ENCODE results near the gene TEX2. TPM values are rescaled to one million over a fixed set of nuclear protein-coding genes. Genes with fewer than 3 reads are reported as not detected.

The TEX2 gene
- total RNA-seq, 2 donors from 2014 or later: 9.4 to 14.9 TPM

GRCh38 chr17:64120159-64120810 lies 142.8 kb downstream of the TEX2 start:
- Mint-ChIP-seq H3K4me1 (peaks cover 56% of the 10 kb centered on the region), H3K27ac (peak overlapping the region; percentile 96), H3K27me3 (no peaks in the 10 kb centered on the region), H3K9me3 (no peaks in the 10 kb centered on the region), H3K36me3 (ENCODE audit: low read depth) (peaks cover 82% of the 10 kb centered on the region), H3K4me3 (peak overlapping the region; percentile 98)
- peak; percentile 75 for ATAC-seq (replicated peaks)

- no peak for ATAC-seq (replicated peaks)
- peak overlapping the region; percentile 86 for H3K4me3 Mint-ChIP-seq
- H3K27ac Mint-ChIP-seq: peak overlapping the region; percentile 79
- H3K9me3 Mint-ChIP-seq: no peaks in the 10 kb centered on the region
- H3K36me3 Mint-ChIP-seq (ENCODE audit: low read depth): peaks cover 81% of the 10 kb centered on the region
- H3K27me3 Mint-ChIP-seq: no peaks in the 10 kb centered on the region
- peaks cover 49% of the 10 kb centered on the region for H3K4me1 Mint-ChIP-seq
Observed at GRCh38 chr17:64117981-64118979, 144.8 kb downstream of the TEX2 start.

- H3K27ac Mint-ChIP-seq: peak overlapping the region; percentile 95
- peak; percentile 54 for ATAC-seq (replicated peaks)
- no peaks in the 10 kb centered on the region for H3K27me3 Mint-ChIP-seq
- peak overlapping the region; percentile 86 for H3K4me3 Mint-ChIP-seq
- peaks cover 81% of the 10 kb centered on the region for H3K36me3 Mint-ChIP-seq (ENCODE audit: low read depth)
- no peaks in the 10 kb centered on the region for H3K9me3 Mint-ChIP-seq
- peaks cover 43% of the 10 kb centered on the region for H3K4me1 Mint-ChIP-seq
Observed at GRCh38 chr17:64115822-64116534, 147.1 kb downstream of the TEX2 start.

GRCh38 chr17:64115043-64115698 lies 147.9 kb downstream of the TEX2 start:
- H3K4me1 Mint-ChIP-seq: peaks cover 44% of the 10 kb centered on the region
- peak overlapping the region; percentile 86 for H3K4me3 Mint-ChIP-seq
- H3K36me3 Mint-ChIP-seq (ENCODE audit: low read depth): peaks cover 80% of the 10 kb centered on the region
- peak overlapping the region; percentile 95 for H3K27ac Mint-ChIP-seq
- no peak for ATAC-seq (replicated peaks)
- H3K9me3 Mint-ChIP-seq: no peaks in the 10 kb centered on the region
- no peaks in the 10 kb centered on the region for H3K27me3 Mint-ChIP-seq

- Mint-ChIP-seq H3K4me3 (no peak overlapping the region), H3K27ac (peak overlapping the region; percentile 69), H3K27me3 (no peaks in the 10 kb centered on the region), H3K36me3 (ENCODE audit: low read depth) (peaks cover 86% of the 10 kb centered on the region), H3K4me1 (peaks cover 55% of the 10 kb centered on the region), H3K9me3 (no peaks in the 10 kb centered on the region)
- no peak for ATAC-seq (replicated peaks)
Observed at GRCh38 chr17:64113006-64113405, 150.1 kb downstream of the TEX2 start.

- ATAC-seq (replicated peaks): no peak
- H3K9me3 Mint-ChIP-seq: no peaks in the 10 kb centered on the region
- H3K4me1 Mint-ChIP-seq: peaks cover 62% of the 10 kb centered on the region
- no peak overlapping the region for H3K4me3 Mint-ChIP-seq
- H3K27ac Mint-ChIP-seq: peak overlapping the region; percentile 69
- H3K36me3 Mint-ChIP-seq (ENCODE audit: low read depth): peaks cover 77% of the 10 kb centered on the region
- H3K27me3 Mint-ChIP-seq: no peaks in the 10 kb centered on the region
Observed at GRCh38 chr17:64111831-64112230, 151.2 kb downstream of the TEX2 start.

- no peaks in the 10 kb centered on the region for H3K9me3 Mint-ChIP-seq
- no peak for ATAC-seq (replicated peaks)
- peak overlapping the region; percentile 63 for H3K27ac Mint-ChIP-seq
- peak overlapping the region; percentile 23 for H3K4me3 Mint-ChIP-seq
- H3K36me3 Mint-ChIP-seq (ENCODE audit: low read depth): peaks cover 65% of the 10 kb centered on the region
- H3K27me3 Mint-ChIP-seq: no peaks in the 10 kb centered on the region
- H3K4me1 Mint-ChIP-seq: peaks cover 64% of the 10 kb centered on the region
Observed at GRCh38 chr17:64110379-64111152, 152.5 kb downstream of the TEX2 start.

GRCh38 chr17:64109400-64109799 lies 153.7 kb downstream of the TEX2 start:
- H3K27ac Mint-ChIP-seq: peak overlapping the region; percentile 68
- peaks cover 58% of the 10 kb centered on the region for H3K36me3 Mint-ChIP-seq (ENCODE audit: low read depth)
- H3K4me3 Mint-ChIP-seq: peak overlapping the region; percentile 61
- H3K9me3 Mint-ChIP-seq: no peaks in the 10 kb centered on the region
- no peaks in the 10 kb centered on the region for H3K27me3 Mint-ChIP-seq
- peaks cover 57% of the 10 kb centered on the region for H3K4me1 Mint-ChIP-seq
- no peak for ATAC-seq (replicated peaks)

- peak overlapping the region; percentile 61 for H3K4me3 Mint-ChIP-seq
- peak overlapping the region; percentile 65 for H3K27ac Mint-ChIP-seq
- ATAC-seq (replicated peaks): peak; percentile 68
- peaks cover 63% of the 10 kb centered on the region for H3K4me1 Mint-ChIP-seq
- no peaks in the 10 kb centered on the region for H3K27me3 Mint-ChIP-seq
- H3K9me3 Mint-ChIP-seq: no peaks in the 10 kb centered on the region
- H3K36me3 Mint-ChIP-seq (ENCODE audit: low read depth): peaks cover 53% of the 10 kb centered on the region
Observed at GRCh38 chr17:64107500-64108236, 155.4 kb downstream of the TEX2 start.

GRCh38 chr17:64106918-64107317 lies 156.1 kb downstream of the TEX2 start:
- peaks cover 63% of the 10 kb centered on the region for H3K4me1 Mint-ChIP-seq
- H3K9me3 Mint-ChIP-seq: no peaks in the 10 kb centered on the region
- H3K4me3 Mint-ChIP-seq: peak overlapping the region; percentile 61
- no peaks in the 10 kb centered on the region for H3K27me3 Mint-ChIP-seq
- H3K27ac Mint-ChIP-seq: peak overlapping the region; percentile 65
- no peak for ATAC-seq (replicated peaks)
- H3K36me3 Mint-ChIP-seq (ENCODE audit: low read depth): peaks cover 53% of the 10 kb centered on the region

GRCh38 chr17:64103391-64104364 lies 159.4 kb downstream of the TEX2 start:
- Mint-ChIP-seq H3K4me1 (peaks cover 55% of the 10 kb centered on the region), H3K36me3 (ENCODE audit: low read depth) (peaks cover 44% of the 10 kb centered on the region)
- peak; percentile 54 for ATAC-seq (replicated peaks)

More at GRCh38 chr17:64103391-64104364, 159.4 kb downstream of the TEX2 start:
- Mint-ChIP-seq H3K27me3 (no peaks in the 10 kb centered on the region), H3K9me3 (no peaks in the 10 kb centered on the region), H3K27ac (peak overlapping the region; percentile 43), H3K4me3 (peak overlapping the region; percentile 56)

All from activated T-helper 17 cell treated with anti-CD3 and anti-CD28 coated beads, Interleukin-2, amount 50 U/mL, for 72 hours (primary cell).